HG03103 (cell line): ENCODE measurements around the gene HOXC10.

Source experiments
- ATAC-seq: cut with Tn5 transposase; IDR thresholded peaks from one replicate; pipeline ENCODE4 v1.9.1; 2021; ENCODE audit warnings: low read depth; ENCODE audit not compliant: unreplicated experiment

The HOXC10 gene

DNA sequence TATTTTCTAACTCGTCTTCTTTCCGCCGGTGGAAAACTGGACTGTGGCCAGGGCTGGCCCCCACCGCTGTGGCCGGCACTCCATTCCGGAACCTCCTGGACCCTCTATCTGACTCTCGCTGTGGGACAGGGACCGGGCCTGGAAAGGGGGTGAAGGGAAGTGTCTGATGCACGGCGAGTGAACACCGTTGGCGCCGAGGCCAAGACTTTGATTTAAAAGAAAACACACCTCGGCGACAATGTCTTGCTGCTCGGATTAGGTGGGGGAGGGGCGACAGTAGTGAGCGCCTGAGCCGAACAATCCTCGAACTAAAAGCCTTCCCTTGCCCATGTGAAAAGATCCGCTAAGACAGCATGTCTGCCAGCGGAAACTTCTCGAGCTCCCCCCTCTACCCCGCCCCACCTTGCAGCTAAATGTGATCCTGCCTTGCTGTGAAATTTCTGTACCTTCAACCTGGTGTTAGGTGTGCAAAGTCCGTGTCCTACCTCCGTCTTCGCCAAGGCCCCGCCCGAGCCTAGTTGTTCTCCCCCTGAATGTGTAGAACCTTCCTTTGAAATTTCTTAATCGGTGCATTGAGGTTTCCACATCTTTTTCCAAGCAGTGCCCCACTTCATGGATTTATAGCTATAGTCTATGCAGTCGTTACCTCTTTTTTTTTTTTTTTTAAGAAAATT is 9.3 kb upstream of the HOXC10 start:
- ATAC-seq, result no peak

DNA sequence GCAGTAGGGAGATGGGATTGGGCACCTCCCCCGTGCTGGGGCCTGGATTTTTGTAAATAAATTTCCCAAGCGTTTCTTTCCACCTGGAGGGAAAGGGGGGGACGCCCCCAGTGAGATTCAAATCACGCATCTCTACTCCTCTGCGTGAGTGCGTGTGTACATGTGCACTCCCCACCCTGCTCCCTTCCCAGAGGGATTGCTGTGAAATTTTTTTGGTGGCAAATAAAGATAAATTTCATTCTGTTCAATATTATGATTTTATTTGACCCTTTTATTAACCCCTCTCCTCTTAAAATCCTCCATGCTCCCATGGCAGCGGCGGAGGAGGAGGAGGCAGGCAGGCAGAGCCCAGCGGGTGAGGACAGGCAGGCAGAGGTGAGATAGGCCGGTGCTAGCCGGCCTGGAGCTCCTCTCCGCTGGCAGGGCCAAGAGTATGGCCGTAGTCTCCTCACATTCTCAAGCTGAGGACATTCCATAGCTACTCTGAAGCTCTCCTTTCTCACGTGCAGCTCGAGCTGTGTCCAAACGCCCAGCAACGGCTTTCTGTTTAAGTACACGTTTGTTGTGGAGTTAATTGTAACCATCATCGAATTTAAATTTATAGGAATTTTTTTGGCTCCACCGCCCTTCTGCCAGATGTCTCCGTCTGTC is 8.6 kb upstream of the HOXC10 start:
- no peak for ATAC-seq

- no peak for ATAC-seq
Measured at GRCh38 chr12:53976823-53977595, 7.9 kb upstream of the HOXC10 start.

- no peak for ATAC-seq
Measured at GRCh38 chr12:53977596-53978445, 7.1 kb upstream of the HOXC10 start.

GRCh38 chr12:53978477-53979356 is 6.2 kb upstream of the HOXC10 start:
- no peak for ATAC-seq

- no peak for ATAC-seq
Measured at GRCh38 chr12:53980104-53980801, 4.7 kb upstream of the HOXC10 start.

GRCh38 chr12:53980802-53981496 is 4.0 kb upstream of the HOXC10 start:
- ATAC-seq, result no peak

- no peak for ATAC-seq
Measured at GRCh38 chr12:53981634-53982565, 3.0 kb upstream of the HOXC10 start.

DNA sequence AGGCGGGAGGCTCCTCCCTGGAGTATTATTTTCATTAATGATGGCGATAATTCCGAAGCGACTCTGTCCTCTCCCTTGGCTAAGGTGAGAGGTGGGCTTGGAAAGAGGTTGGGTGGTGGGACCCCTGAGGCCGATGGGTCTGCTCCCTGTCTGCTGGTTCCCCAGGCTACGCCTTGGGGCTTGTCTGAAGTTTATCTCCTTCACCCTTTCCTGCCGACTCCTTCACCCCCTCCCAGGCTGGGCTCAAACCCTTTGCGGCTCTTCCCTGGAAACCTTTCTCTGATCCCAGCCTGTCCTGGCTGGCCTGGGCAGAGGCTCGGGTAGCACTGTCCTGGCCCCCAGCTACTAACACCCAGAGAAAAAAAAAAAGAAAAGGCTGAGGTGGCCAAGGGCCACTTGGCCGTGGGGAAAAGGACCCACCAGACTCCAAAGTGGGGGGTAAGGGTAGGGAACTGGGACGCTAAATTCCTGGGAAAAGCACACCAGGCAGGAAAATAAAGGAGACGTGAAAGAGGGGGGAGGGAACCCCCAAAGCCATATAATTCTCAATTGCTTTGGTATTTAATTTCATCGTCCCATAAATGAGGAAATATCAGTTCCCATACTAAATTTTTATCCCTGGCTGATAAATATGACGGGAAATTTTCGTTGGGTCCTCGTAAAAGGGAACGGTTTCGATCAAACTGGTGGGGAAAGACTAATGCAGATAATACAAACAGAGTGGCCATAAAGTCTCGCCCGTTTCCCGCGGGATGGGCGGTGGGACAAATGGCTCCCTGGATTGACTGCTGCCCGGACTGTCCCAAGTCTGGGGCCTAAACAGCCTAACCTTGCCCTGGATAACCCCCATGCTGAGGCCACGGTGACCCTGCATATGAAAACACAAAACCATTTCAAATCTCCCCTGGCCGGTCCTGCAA is 2.0 kb upstream of the HOXC10 start:
- no peak for ATAC-seq

DNA sequence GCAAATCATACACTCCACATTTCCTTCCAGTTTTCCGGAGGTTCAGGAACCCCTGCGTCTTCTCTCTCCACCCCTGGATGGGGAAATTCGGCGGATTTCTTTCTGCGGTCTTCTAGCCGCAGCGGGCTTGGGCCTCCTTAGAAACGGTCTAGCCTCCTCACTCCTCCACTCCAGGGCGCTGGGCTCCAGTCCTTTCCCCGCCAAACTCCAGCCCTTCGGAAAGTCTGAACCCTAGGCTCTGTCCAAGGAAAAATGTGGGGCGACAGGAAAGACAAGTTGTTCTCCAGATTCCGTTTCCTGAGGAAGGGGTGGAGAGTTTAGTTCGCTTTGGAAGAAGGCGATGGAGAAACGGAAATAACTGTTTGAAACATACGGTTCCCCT is 1.4 kb upstream of the HOXC10 start:
- no peak for ATAC-seq

GRCh38 chr12:53983950-53984572 is 885 bp upstream of the HOXC10 start:
- ATAC-seq, result no peak

DNA sequence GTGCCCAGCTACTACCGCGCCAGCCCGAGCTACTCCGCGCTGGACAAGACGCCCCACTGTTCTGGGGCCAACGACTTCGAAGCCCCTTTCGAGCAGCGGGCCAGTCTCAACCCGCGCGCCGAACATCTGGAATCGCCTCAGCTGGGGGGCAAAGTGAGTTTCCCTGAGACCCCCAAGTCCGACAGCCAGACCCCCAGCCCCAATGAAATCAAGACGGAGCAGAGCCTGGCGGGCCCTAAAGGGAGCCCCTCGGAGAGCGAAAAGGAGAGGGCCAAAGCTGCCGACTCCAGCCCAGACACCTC is 697 bp downstream of the HOXC10 start:
- ATAC-seq, result no peak

GRCh38 chr12:53985994-53986685 is 1.2 kb downstream of the HOXC10 start:
- ATAC-seq, result no peak

DNA sequence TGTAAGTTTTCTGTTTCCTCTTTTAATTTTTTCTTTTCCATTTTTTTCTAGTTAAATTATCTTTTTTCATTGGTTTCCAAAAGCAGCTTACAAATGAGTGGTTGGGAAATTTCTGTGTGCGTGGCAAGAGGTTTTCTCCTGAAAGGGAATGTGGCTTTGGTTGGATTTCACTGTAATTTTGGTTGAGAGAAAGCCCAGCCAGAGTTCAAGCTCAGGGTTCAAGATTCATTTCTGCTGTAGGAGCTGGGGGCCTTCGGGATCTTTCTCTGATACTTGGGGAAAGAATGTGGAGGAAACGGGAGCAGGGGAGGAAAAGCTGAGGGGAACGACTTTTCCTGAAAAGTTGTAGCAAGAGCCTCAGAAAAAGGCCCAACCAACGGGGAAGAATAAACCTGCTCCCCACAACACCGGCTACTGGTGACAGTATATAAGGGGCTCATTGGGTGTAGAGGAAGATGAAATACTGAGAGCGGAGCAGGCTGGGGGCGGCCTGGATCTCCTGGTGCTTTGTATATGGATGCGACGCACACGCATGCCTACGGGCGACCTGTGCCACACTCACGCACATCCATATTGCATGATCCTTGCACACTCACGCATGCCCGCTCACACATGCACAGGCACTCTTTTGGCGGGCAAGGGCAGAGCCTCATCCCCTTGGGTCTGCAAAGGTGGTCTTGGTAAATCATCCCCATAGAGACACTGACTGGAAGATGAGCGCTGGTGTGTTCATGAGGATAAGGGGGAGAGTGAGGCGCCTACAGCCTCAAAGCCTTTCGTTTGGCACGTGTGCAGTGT is 1.9 kb downstream of the HOXC10 start:
- ATAC-seq, result no peak

GRCh38 chr12:53987787-53988230 is 2.9 kb downstream of the HOXC10 start:
- no peak for ATAC-seq
